HG02610 (cell line): Measurements from ENCODE around the gene ADAMTS2.
"Not testable (repeated sequence)": the region's sequence is repeated elsewhere in the genome, so short reads cannot be mapped to it uniquely, and the experiment has no call there.

Experiments
- ATAC-seq: cut with Tn5 transposase; IDR thresholded peaks from one replicate; pipeline ENCODE4 v1.9.1; 2021; ENCODE audit warnings: mild to moderate bottlenecking, moderate library complexity; ENCODE audit not compliant: unreplicated experiment

ADAMTS2 gene

DNA sequence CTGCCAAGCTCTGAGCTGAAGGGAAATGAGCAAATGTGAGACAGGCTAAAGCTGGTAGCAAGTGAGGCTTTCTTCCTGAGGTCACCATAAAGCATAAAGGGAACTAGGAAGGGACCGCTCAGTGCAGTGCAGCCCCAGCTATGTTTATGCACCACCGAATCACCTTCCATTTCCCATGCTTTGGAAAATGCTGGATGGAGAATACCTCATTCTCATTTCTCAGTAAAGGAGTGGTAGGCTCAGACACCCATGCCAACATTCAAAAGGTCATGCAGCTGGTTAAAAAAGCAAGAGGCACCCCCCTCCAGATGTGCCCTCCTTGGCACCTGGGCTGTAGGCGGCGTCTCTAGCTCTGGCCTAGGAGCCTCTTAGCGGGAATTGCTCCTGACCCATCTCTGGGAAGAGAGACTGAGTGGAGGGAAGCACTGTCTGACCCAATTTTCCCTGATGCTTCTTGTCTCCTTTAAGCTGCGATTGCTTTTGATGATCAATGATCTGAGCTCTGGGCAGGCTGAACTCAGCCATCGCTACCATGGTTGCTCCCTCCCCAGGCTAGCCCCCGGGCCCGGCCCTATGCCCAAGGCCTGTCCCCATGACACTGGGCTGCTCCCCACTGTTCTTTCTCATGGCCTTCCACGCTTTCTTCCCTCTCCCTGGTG, 226.4 kb downstream of the ADAMTS2 start:
- ATAC-seq: no peak

GRCh38 chr5:179118338-179118737, 226.9 kb downstream of the ADAMTS2 start:
- no peak for ATAC-seq

GRCh38 chr5:179115845-179116524, 229.3 kb downstream of the ADAMTS2 start:
- ATAC-seq: no peak

GRCh38 chr5:179115307-179115706, 230.0 kb downstream of the ADAMTS2 start:
- no peak for ATAC-seq

- no peak for ATAC-seq
These were observed 230.5 kb downstream of the ADAMTS2 start for GRCh38 chr5:179114756-179115155.

DNA sequence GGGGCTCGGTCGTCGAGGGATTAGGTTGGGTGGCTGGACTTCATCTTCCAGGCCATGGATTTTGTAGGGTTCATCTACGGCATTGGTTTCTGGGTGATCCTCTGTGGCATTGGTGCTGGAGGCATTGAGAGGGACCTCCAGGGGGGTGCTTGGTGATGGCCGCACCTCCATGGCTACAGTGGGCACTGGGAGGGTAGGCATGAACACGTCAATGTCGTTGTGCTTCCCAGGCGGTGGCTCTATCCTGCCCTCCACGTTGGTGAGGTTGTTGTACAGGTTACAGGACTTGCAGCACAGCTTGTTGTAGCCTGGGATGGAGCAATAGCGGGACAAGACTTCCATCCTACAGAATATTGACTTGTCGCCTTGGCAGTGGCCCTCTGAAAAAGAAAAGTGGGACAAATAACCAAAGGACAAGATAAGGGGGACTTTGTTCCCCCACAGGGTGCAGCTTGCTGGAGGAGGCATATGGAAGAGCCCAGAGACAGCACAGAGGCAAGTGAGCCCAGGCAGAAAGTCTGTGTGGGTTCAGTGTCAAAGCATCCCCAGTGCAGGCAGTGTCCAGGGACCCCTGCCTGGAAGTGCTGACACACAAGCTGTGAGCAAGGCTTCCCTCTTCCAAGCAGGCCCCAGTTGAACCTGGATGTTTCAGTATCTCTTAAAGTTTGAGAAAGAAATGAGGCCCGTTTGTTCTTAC, 231.2 kb downstream of the ADAMTS2 start:
- ATAC-seq: no peak

- ATAC-seq: no peak
These were observed 232.1 kb downstream of the ADAMTS2 start for GRCh38 chr5:179113143-179113530.

DNA sequence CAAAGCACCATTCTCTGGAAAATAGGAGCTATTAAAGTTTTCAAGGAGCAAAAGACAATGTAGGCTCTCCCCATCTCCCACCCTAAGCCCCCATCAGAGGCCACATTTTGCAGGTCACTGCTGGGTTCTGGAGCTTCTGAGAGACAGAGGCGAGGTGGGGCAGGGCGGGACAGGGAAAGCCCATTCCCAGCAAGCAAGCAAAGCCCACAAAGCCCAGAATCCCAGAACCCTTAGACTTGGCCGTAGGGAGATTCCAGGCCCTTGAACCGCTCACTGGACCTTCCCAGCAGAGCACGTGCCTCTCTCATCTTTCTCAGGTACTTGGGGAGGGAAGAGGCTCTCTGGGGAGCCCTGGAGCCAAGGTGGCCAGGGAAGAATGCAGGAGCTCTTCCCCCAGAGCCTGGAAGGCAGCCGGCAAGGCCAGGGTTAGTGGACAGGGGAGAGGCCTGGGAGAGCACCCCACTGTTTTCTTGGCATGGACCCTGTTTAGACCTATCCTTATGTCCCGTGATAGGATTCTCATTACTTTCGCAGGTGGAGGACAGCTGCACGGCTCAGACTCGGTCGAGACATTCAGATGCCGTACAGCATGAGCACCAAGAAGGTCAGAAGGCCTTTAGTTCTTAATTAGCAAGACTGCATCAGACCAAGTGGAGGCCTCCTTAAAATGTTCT, 232.7 kb downstream of the ADAMTS2 start:
- ATAC-seq: no peak

GRCh38 chr5:179111267-179112207, 233.7 kb downstream of the ADAMTS2 start:
- no peak for ATAC-seq

- no peak for ATAC-seq
These were observed 234.7 kb downstream of the ADAMTS2 start for GRCh38 chr5:179110528-179110927.

DNA sequence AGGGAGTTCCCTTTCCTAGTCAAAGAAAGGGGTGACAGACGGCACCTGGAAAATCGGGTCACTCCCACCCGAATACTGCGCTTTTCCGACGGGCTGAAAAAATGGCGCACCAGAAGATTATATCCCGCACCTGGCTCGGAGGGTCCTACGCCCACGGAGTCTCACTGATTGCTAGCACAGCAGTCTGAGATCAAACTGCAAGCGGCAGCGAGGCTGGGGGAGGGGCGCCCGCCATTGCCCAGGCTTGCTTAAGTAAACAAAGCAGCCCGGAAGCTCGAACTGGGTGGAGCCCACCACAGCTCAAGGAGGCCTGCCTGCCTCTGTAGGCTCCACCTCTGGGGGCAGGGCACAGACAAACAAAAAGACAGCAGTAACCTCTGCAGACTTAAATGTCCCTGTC, 244.0 kb downstream of the ADAMTS2 start:
- ATAC-seq: not testable (repeated sequence)

- ATAC-seq: no peak
These were observed 255.8 kb downstream of the ADAMTS2 start for GRCh38 chr5:179089502-179089901.

DNA sequence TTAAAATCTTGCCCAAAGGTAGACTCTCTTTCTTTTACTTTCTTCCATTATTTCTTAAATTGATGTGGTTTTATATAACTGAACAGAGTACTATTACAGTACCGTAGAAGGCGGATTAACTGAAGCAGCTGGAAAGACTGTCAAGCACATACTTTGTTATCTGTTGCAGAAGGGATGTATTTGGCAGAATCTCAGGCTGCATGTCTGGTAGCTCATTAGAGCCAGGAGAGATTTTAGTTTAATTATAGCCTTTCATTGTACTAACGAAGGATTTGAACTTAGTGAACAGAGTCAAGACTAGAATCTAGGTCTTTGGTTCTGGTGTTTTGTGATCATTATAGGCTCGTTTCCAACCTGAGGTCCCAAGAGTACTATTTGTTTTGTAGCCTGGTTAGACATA, 264.5 kb downstream of the ADAMTS2 start:
- ATAC-seq: no peak

DNA sequence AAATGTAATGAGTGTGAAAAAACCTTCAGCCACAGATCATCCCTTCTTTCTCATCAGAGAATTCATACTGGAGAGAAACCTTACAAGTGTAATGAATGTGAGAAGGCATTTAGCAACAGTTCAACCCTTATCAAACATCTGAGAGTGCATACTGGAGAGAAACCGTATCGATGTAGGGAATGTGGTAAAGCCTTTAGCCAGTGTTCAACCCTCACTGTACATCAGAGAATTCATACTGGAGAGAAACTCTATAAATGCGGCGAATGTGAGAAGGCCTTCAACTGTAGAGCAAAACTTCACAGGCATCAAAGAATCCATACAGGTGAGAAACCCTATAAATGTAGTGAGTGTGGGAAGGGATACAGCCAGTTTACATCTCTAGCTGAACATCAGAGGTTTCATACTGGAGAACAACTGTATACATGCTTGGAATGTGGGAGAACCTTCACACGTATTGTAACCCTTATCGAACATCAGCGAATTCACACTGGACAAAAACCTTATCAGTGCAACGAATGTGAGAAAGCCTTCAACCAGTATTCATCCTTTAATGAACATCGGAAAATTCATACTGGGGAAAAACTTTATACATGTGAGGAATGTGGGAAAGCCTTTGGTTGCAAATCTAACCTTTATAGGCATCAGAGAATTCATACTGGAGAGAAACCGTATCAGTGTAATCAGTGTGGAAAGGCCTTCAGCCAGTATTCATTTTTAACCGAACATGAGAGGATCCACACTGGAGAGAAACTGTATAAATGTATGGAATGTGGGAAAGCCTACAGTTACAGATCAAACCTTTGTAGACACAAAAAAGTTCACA, 265.9 kb downstream of the ADAMTS2 start:
- ATAC-seq: no peak

- ATAC-seq: no peak
These were observed 279.6 kb downstream of the ADAMTS2 start for GRCh38 chr5:179065703-179066102.

DNA sequence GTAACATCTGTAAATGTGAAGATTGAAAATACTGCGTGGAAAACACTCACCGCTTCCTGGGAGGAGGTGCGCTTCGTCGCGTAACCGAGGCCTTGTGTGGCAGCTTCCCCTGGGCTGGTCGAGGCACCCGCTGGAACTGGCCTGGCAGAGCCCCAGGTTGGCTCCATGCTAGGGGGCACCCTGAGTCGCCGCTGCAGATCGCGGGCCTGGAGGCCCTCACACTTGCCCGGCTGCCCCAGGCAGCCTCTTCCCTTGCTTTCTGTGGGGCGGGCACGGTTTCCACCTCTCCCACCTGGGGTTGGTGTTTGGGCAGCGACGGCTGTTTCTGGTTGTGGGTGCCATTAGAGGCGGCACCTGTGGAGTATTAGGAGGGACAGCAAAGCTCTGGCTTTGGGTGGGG, 284.2 kb downstream of the ADAMTS2 start:
- ATAC-seq: no peak
